GM21717 (cell line): ENCODE results near the gene FEM1B.

Experiments
- ATAC-seq: cut with Tn5 transposase; IDR thresholded peaks from one replicate; pipeline ENCODE4 v1.9.1; 2021; ENCODE audit warnings: mild to moderate bottlenecking, moderate library complexity; ENCODE audit not compliant: unreplicated experiment

Gene FEM1B

DNA sequence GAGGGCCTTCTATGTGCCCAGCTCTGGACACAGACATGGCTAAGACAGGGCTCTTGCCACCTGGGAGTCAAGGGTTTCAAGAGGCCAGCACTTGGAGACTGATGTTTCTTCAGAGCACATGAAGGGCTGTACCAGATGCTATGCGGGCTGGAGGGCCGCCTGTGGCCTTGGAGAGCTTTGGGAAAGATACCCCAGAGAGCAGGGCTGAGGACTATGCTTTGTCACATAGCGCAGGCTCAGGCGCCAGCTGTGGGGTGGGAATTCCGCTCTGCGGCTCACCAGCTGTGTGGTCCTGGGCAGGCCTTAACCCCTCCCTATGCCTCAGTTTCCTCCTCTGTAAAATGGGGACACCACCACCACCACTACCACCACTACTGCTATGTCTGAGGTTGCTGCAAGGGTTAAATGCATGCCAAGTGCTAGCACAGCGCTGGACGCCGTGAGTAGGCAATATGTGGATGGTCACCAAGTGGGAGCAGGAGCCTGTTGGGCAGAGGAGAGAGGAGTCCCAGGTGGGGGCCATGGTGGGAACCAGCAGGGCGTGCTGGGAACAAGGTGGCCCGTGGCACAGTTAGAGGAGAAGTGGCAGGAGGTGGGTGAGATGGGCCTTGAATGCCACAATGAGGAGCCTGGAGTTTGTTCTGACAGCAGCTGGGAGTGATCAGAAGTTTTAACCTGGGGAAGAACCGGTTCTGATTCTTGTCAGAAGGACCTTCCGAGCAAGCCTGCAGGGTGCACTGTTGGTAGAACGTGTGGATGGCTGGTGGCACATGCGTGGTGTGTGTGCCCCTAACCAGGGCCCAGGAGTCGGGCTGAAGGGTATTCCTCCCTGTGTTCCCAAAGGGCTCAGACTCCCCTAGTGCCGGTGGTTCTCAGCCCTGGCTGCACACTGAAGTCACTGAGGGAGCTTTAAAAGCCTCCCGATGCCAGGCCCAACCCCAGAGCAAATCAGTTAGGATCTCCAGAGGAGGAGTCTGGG, 41.7 kb downstream of the FEM1B start:
- no peak for ATAC-seq

GRCh38 chr15:68319997-68320396, 42.5 kb downstream of the FEM1B start:
- ATAC-seq, result no peak

DNA sequence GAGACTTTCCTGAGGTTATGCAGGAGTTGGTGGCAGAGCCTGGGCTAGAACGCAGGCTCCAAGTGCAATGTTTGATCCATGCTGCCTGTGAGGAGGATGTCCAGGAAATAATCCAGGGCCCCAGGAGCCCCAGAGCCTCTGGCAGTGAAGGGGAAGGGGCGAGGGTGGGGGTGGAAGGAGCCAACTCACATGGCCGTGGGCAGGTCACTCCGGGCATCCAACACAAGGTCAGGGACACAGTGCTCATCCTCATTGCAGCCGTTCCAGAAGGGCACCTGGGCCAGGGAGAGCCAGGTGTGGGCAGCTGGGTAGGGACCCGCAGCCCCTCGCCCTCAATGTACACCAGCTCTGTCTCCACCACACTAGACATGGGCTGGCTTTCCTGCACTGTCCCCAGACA, 43.7 kb downstream of the FEM1B start:
- ATAC-seq, result no peak

DNA sequence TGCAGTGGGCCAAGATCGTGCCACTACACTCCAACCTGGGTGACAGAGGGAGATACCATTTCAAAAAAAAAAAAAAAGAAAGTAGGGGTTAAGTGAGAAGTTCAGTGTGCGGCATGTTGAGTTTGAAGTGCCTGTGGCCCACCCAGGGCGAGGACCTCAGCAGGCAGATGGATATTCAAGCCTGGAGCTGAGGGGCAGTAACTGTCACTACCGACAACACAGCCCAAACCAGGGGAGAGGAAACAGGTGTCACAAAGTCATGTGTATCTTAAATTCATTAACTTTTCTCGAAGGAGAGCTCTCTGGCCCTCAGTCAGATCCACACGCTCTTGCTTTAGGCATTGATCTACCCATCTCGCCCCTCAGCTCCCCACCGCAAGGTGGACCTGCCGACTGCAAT, 45.3 kb downstream of the FEM1B start:
- no peak for ATAC-seq

GRCh38 chr15:68325726-68326125, 48.2 kb downstream of the FEM1B start:
- no peak for ATAC-seq

GRCh38 chr15:68326711-68327354, 49.3 kb downstream of the FEM1B start:
- ATAC-seq, result no peak

DNA sequence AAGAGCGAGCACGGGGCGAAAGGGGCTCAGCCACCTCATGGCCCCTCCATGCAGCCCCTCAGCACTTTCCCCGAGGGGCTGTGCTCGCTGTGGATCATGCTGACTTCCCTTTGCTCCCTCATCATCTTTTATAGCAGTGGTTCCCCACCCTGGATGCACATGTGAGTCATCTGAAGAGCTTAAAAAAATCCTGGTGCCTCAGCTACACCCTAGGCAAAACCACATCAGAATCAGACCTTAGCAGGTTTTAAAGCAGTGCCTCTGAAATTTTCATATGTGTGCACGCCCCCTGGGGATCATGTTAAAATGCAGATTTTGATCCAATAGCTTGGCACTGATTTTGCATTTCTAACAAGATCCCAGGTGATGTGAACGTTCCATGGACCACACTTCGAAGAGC, 50.9 kb downstream of the FEM1B start:
- ATAC-seq, result no peak

DNA sequence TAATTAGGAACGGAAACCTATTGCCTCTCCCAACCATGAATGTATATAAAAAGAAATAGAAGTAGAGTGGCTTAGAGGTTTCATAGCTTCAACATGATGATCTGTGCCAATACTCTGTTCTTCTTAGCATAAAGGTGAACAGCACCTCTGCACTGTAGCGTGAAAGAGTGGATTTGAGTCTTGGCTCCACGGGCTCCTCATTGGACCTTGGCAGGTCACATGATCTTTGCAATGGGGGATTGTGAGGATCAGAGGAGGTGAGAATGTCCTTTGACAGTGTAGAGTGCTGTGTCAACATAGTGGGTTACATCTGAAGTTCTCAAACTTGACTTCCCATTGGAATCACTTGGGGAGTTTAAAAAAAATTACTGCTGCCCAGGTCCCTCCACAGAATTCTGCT, 51.4 kb downstream of the FEM1B start:
- no peak for ATAC-seq

- no peak for ATAC-seq
Observed at GRCh38 chr15:68330416-68330815, 52.9 kb downstream of the FEM1B start.

GRCh38 chr15:68330901-68331300, 53.4 kb downstream of the FEM1B start:
- no peak for ATAC-seq

DNA sequence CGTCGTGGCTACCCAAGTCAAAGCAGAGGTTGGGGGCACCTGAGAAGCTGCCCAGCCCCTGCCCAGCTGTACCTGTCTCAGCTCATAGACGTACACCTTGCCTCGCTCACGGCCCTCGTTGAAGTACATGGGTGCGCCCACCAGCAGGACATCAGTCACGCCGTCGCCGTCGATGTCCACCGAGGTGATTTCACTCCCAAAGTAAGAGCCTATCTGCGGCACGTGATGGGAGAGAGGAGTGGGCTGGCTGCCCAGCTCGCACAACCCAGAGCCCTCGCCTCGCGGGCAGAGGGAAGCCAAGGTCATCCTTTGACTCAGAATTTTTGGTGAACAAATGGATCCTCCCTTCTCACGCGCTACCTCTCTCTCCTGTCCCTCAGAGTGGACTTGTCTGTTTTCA, 54.7 kb downstream of the FEM1B start:
- no peak for ATAC-seq

DNA sequence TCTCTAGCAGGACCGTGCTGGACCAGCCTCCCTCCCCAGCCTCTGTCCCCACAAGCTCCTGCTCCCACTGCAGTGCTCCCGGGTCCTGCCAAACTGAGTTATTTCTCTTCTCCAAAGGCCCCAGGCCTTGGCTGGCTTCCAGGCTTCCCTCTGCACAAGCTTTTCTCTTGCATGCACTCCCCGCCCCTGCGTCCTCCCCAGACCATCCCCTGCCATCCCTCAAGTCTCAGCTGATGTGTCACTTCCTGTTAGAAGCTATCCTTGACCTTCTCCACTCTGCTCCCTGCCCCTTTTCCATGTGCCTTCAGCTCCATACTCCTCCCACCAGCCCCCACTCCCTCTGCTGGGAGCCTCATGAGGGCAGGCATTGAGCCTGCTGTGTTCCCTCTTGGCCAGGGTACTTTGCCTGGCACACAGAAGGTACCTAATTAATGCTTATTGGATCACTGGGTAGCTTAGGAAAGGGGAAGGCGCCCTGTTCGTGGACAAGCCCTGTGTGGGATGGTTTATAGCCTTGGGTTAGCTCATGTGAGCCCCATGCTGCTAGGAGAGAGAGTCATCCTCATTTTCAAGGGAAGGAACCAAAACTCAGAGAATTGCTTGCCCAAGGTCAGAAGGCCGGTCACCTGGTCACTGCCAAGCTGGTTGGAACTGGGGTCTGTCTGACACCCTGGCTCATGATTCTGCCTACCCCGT, 56.4 kb downstream of the FEM1B start:
- no peak for ATAC-seq

- no peak for ATAC-seq
Observed at GRCh38 chr15:68334661-68335124, 57.1 kb downstream of the FEM1B start.

- no peak for ATAC-seq
Observed at GRCh38 chr15:68335251-68335650, 57.7 kb downstream of the FEM1B start.

GRCh38 chr15:68335655-68336054, 58.1 kb downstream of the FEM1B start:
- ATAC-seq, result no peak

DNA sequence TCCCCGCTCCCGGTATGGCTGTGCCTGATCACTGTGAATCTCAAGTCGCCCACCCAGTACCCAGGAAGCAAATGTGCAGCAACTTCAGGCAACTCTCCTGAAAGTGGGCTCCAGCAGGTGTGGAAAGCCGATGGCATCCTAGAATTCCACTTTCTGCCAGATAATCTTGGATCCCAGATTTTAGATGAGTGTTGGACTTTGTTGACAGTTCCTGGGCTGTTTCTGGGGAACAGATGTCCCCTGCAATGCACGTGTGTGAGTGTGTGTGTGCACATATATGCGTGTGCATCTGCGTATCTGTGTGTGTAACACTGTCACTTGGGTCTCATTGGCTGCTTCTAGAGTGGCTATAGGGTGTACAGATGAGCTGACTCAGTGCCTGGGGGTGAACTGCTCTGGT, 59.0 kb downstream of the FEM1B start:
- ATAC-seq, result no peak

GRCh38 chr15:68337826-68338225, 60.3 kb downstream of the FEM1B start:
- ATAC-seq, result no peak

DNA sequence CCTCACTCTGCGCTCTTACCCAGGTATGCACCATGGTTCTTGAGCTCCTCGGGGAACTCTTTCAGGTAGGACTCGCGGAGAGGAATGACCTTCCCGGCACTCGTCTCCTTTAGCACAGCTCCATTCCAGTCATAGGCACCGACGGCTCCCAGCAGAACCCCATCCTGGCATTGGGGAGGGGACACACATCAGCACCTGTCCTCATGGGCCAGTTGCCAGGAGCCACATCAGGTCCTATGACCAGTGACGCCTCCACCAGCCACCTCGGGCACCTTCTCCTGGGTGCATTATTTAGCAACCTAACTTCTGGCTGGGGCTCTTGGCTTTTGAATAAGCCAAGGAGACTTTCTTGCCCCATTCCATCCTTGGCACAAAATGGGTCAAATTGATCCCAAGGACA, 61.9 kb downstream of the FEM1B start:
- no peak for ATAC-seq

DNA sequence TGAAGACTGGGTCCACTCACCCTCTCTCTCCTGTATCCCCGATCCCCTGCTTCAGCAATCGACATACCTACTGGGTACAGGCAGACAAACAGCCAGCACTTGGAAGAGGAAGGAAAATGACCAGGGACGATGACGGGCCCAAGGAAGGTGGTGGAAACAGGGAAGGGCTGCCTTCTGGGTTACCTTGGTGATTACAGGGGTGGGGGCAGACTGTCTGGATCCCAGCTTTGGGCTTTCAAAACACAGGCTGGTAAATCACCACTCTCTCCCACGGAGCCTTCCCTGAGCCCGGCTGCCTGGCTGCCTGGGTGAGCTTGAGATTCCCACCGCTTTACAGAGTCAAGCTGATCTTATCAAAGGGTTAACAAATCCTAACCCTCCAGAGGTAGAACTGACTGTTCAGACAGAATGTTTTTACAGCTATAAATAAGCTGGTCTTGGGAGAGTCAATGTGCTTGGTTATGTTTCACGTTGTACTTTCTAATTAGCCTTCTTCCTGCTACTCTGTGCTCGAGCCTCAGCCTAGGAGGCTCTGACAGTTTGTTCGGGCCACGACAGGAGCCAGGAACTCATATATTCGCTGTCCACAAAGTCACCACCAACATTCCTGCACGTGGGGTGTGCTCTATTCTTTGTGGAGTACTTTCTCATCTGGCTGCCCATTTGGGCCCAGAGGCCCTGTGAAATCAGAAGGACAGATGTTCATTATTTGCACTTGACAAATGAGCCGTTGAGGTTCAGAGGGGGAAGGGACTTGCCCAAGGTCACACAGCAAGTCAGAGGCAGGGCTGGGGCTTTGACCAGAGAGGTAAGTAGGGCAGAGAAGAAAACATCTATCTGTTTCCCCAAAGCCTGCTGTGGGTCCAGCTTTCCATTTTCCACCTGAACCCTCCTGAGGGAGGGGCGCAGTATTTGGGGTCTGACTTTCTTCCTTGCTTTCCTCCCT, 63.5 kb downstream of the FEM1B start:
- ATAC-seq, result no peak
